Chondrocyte (in vitro differentiated cells): ENCODE measurements around the gene NCAPD2. TPM values are rescaled to one million over a fixed set of nuclear protein-coding genes. Genes with fewer than 3 reads are reported as not detected.
A peak's percentile ranks its signal among the peaks of the same experiment; 100 is the strongest.

Source experiments
- DNase-seq: peaks from one replicate; pipeline ENCODE4 v3.0.0; 2021; ENCODE audit warnings: mixed read lengths, low spot score
- H3K27ac Mint-ChIP-seq: one replicate; pipeline ENCODE4 v1.8.0; 2021; ENCODE audit warnings: mild to moderate bottlenecking, moderate library complexity, mixed read lengths; ENCODE audit not compliant: unreplicated experiment
- H3K27me3 Mint-ChIP-seq: 2 replicates; pipeline ENCODE4 v1.8.0; 2021; ENCODE audit warnings: low read depth, mixed read lengths
- H3K36me3 Mint-ChIP-seq: 2 replicates; pipeline ENCODE4 v1.8.0; 2021; ENCODE audit warnings: low read depth, mixed read lengths
- H3K4me1 Mint-ChIP-seq: 2 replicates; pipeline ENCODE4 v1.8.0; 2021; ENCODE audit warnings: low read depth, mild to moderate bottlenecking, mixed read lengths
- H3K4me3 Mint-ChIP-seq: one replicate; pipeline ENCODE4 v1.8.0; 2021; ENCODE audit warnings: mild to moderate bottlenecking, moderate library complexity, mixed read lengths; ENCODE audit not compliant: unreplicated experiment
- H3K9me3 Mint-ChIP-seq: 2 replicates; pipeline ENCODE4 v1.8.0; 2021; ENCODE audit warnings: low read depth, mixed read lengths
- CTCF ChIP-seq: fragments of 200-600 bp; sonication (generic); IDR thresholded peaks from 2 replicates; pipeline ENCODE4 v1.5.0; 2021; ENCODE audit warnings: antibody characterized with exemption, mild to moderate bottlenecking, moderate library complexity
- total RNA-seq: library from RNA; stranded (reverse); gene quantifications from 3 replicates; pipeline ENCODE4 v1.2.1, GENCODE V29; 2021

The NCAPD2 gene
- total RNA-seq, 1 donor from 2014 or later, result 23.0 TPM

GRCh38 chr12:6527711-6528110 lies 33.8 kb downstream of the NCAPD2 start:
- Mint-ChIP-seq H3K9me3 (no peaks in the 10 kb centered on the region), H3K27ac (no peak overlapping the region), H3K4me3 (no peak overlapping the region), H3K36me3 (peaks cover 35% of the 10 kb centered on the region), H3K4me1 (peaks cover 10% of the 10 kb centered on the region), H3K27me3 (no peaks in the 10 kb centered on the region)
- TF ChIP-seq CTCF, result no peak
- no peak for DNase-seq

DNA sequence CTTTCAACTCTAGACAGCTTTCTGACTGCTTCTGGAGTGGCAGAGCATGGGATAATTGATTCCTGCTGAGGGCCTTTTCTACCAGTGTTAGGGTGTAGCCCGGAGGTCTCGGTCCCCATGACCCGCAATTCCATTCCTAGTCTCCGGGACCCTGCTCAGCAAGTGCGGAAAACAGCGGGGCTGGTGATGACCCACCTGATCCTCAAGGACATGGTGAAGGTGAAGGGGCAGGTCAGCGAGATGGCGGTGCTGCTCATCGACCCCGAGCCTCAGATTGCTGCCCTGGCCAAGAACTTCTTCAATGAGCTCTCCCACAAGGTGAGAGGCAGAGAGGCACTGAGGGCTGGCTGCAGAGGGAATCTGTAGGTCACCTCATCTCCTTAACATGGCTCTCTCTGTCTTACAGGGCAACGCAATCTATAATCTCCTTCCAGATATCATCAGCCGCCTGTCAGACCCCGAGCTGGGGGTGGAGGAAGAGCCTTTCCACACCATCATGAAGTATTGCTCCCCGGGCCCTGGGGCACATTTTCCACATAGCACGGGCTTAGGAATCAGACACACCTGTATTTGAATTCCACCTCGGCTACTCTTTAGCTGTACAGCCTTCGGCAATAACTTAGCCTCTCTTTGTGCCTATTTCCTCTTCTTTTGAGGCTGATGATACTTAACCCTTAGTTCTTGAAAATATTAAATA lies 34.8 kb downstream of the NCAPD2 start:
- Mint-ChIP-seq H3K4me3 (no peak overlapping the region), H3K36me3 (peaks cover 31% of the 10 kb centered on the region), H3K9me3 (no peaks in the 10 kb centered on the region), H3K27me3 (no peaks in the 10 kb centered on the region), H3K4me1 (peaks cover 16% of the 10 kb centered on the region), H3K27ac (peak overlapping the region; percentile 28)
- no peak for TF ChIP-seq CTCF
- DNase-seq, result no peak

DNA sequence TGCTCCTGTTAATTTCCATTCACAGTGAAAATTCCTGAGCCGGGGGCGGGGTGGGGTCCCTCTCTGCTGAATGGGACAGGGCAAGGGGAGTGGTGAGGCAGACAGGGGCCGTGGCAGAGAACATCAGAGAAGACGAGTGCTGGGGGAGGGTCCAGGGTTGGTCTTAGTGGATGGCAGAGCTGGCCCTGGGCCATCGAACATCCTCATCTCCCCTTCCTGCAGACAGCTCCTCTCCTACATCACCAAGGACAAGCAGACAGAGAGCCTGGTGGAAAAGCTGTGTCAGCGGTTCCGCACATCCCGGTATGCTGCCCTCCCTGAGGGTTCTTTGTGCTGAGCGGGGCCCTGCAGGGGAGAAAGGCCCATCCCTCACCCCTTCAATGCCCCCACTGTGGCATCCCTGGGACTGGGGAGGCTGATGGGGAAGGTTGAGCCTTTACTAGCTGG lies 35.4 kb downstream of the NCAPD2 start:
- H3K4me3 Mint-ChIP-seq, result no peak overlapping the region
- TF ChIP-seq CTCF, result no peak
- no peak for DNase-seq
- H3K27ac Mint-ChIP-seq, result peak overlapping the region; percentile 28
- H3K27me3 Mint-ChIP-seq, result no peaks in the 10 kb centered on the region
- H3K4me1 Mint-ChIP-seq, result peaks cover 20% of the 10 kb centered on the region
- no peaks in the 10 kb centered on the region for H3K9me3 Mint-ChIP-seq
- peaks cover 27% of the 10 kb centered on the region for H3K36me3 Mint-ChIP-seq

GRCh38 chr12:6530576-6531260 lies 36.8 kb downstream of the NCAPD2 start:
- Mint-ChIP-seq H3K9me3 (no peaks in the 10 kb centered on the region), H3K36me3 (peaks cover 22% of the 10 kb centered on the region), H3K4me1 (peaks cover 20% of the 10 kb centered on the region), H3K4me3 (no peak overlapping the region), H3K27ac (peak overlapping the region; percentile 60), H3K27me3 (no peaks in the 10 kb centered on the region)
- no peak for DNase-seq
- TF ChIP-seq CTCF, result no peak

DNA sequence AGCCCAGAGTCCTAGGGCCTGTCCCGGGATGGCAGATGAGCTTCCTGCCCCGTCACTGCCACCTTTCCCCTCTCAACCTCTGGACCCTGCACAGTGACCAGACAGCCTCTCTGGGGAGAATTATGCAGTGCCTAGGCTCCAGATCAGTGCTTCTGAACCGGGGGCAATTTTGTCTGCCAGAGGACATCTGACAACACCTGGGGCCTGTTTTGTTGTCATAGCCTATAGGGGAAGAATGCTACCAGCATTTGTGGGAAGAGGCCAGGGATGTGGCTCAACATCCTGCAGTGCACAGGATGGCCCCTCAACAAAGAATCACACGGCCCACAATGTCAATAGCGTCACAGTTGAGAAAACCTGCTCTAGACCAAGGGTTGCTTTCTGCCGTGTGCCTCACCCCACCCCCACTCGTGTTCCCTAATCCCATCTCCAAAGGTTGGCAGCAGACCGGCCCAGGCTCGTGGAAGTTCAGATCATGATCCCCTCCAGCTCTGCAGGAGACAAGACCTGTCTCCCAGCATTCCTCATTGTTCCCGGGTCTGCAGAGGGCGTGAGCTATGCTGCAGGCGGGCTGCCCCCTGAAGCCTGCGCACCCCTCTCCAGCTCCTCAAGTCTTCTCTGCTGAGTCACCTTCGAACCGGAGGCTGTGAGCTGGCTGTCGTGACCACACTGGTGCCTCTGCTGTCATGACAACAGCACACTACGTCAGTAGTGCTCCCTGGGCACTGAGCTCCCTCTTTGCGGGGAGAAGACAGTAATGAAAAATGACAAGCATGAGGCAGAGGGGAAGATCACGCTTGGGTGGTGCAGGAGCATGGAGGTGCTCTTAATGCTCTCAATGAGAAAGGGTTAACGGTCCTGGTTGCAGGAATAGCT lies 38.4 kb downstream of the NCAPD2 start:
- H3K27me3 Mint-ChIP-seq, result no peaks in the 10 kb centered on the region
- DNase-seq, result peak; percentile 93
- H3K27ac Mint-ChIP-seq, result peak overlapping the region; percentile 100
- H3K4me3 Mint-ChIP-seq, result peak overlapping the region; percentile 90
- no peak for TF ChIP-seq CTCF
- peaks cover 34% of the 10 kb centered on the region for H3K4me1 Mint-ChIP-seq
- H3K9me3 Mint-ChIP-seq, result no peaks in the 10 kb centered on the region
- H3K36me3 Mint-ChIP-seq, result peaks cover 24% of the 10 kb centered on the region
